GM19238 (cell line): ENCODE data around the gene SETBP1.
"Not testable (repeated sequence)": the region's sequence is repeated elsewhere in the genome, so short reads cannot be mapped to it uniquely, and the experiment has no call there.

Source experiments
- DNase-seq: peaks from one replicate; pipeline ENCODE4 v3.0.0; 2011; ENCODE audit warnings: low spot score; ENCODE audit not compliant: insufficient read length

The SETBP1 gene

DNA sequence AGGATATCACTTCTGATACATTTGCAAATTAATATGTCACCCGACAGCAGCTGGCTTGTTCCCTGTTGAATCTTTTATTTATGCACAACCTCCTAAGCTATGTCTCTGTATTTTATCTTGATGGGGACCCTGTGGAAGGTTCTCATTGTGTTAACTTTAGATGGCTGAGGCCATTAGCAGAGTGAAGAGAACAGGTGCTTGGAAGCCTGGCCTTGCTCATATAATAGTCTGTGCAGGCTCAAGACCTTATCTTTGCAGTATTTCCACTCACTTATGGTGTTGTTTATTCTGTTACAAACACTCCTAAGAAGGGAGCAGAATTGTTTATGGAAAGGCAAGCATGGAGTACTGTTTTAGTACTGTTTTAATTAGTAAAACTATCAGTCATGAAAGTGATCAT, 107.6 kb downstream of the SETBP1 start:
- no peak for DNase-seq

DNA sequence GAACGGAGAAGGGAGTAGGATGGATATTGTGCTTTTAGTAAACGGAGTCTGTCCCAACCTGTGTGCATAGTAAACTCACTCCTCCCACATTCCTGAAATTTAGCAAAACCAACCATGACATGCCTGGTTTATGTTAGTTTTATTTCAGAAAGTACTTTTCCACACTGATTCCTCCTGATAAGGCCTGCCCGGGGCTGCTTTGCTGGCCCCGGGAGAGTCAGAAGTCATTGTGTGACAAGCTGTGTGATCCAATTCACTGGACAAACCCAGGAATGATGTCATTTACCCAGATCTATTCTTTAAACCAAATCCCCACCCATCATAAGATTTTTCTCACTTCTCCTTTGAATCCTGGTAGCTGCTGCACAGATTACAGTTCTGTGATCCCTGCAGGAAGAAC, 109.0 kb downstream of the SETBP1 start:
- DNase-seq: no peak

- DNase-seq: no peak
These were observed 110.2 kb downstream of the SETBP1 start for GRCh38 chr18:44790860-44791259.

DNA sequence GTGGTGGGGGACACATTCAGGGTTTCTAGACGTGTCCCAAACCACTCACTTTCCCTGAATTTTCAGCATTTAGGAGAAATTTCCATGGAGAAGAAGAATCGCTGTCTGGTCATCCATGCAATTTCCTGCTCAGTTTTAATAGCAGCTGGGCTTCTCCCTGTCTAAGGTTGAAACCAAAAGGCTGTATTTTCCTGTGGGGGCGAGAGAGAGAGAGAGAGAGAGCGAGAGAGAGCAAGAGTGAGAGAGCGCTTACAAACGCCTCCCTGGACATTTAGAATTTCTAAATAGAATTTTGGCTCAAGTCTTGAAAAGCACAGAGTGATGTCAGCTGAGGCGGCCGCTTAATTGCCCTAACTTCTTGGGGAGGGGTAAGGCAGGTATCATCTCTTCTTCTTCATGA, 110.8 kb downstream of the SETBP1 start:
- no peak for DNase-seq

- no peak for DNase-seq
These were observed 111.9 kb downstream of the SETBP1 start for GRCh38 chr18:44792456-44793061.

DNA sequence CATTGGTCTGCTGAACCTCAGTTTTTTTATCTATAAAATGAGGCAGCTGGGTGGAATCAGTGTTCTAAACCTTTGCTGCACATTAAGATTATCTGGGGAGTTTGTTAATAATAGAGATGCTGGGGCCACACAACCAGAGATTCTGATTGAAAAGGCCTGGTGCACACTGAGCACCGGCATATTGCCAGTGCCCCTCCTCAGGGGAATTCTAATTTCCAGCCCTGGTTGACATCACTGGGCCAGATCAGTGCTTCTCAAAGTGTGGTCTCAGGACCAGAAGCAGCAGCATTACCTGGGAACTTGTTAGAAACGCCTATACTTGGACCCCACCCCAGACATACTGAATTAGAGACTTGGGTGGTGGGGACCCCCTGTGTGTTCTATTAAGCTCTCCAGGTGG, 112.5 kb downstream of the SETBP1 start:
- no peak for DNase-seq

GRCh38 chr18:44793685-44794084, 113.0 kb downstream of the SETBP1 start:
- no peak for DNase-seq

- DNase-seq: no peak
These were observed 114.6 kb downstream of the SETBP1 start for GRCh38 chr18:44795241-44795640.

DNA sequence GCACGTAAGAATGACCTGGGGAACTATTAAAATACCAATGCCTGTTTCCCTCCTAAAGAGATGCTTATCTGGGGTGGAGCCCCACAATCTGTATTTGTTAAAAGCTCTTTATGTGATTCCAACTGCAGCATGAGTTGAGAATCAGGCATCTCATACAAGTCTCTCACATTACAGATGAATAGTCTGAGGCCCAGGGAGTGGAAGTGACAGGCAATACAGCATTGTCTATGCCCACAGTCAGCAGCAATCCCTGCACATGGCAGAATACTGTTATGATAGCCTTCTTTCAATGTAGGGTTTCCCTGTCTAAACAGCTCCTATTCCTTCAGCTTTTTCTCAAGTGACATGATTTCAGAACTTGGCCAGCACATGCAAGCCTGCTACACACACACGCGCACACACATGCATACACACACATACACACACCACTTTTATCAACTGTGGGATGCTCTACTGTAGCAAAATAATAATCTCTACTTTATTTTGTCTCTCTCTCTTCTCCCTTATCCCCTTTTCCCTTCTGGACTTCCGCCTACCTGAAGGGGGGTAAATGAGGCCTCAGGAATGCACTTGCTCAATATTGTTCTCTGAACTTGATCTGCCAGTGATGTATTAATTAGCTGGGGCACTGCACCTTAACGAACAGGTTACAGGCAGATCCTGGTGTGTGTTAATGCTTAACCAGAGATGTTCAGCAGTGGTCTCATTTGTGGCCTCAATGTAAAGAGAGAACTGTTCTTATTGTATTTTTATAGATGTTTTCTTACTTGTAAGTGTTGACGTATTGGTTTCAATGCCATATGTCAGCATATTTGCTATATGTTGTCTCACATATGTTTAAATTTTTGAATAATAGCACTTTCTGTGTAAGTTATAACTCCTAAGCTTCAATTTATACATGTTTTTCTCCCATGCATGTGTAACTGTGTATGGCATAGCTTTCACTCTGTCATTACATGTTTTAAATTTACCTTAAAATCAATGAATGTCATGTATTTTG, 116.0 kb downstream of the SETBP1 start:
- DNase-seq: no peak

- no peak for DNase-seq
These were observed 117.9 kb downstream of the SETBP1 start for GRCh38 chr18:44798433-44799048.

- DNase-seq: no peak
These were observed 118.8 kb downstream of the SETBP1 start for GRCh38 chr18:44799382-44799906.

- DNase-seq: peak; percentile 25
These were observed 119.3 kb downstream of the SETBP1 start for GRCh38 chr18:44799907-44800421.

GRCh38 chr18:44800766-44801165, 120.1 kb downstream of the SETBP1 start:
- DNase-seq: not testable (repeated sequence)

GRCh38 chr18:44801781-44802180, 121.1 kb downstream of the SETBP1 start:
- DNase-seq: no peak

DNA sequence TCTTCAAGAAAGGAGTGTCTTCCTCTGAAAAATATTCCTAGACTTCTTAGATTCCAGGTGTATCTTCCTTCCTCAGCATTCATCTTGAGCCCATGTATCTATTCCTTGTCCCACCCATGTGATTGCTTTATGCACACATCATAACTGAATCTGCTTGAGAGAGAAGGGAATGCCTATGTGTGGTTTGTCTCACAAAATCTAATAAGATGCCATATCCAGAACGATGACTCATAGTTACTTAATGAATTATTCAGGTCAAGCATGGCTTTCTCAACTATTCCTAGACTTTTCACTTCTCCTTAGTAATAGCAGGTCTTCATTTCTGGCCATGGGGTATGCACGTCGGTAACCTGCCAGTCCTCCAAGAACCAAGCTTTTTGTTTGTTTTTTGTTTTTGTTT, 121.8 kb downstream of the SETBP1 start:
- no peak for DNase-seq

DNA sequence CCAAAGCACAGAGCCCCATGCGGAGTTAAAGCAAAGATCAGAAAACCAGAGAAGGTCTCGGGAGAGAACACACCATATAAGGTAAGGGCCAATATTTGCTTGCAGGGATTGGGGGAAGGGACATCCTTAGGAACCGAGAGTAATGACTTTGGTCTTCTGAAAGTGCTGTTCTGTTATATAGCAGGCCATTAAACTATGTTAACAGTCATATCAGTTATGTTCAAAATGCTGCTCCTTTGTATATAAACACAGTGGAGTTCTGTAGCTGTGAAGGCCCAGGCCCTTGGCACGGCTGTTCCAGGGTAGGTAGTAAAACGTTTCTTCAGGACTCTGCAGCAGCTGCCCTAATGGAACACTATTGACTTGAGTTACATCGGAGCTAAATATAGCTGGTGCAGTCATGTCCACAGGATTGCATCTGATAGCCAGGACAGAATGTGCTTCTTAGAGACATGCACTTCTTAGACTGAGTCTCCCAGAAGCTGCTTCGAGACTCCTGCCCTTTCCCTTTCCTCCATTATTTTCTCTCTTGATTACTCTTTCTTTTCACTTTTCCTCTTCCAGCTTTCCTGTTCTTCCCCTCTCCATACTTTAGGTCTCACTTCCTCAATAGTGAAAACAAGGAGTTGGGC, 122.4 kb downstream of the SETBP1 start:
- no peak for DNase-seq

- DNase-seq: no peak
These were observed 123.3 kb downstream of the SETBP1 start for GRCh38 chr18:44804033-44804432.

GRCh38 chr18:44805176-44805575, 124.5 kb downstream of the SETBP1 start:
- DNase-seq: no peak

GRCh38 chr18:44805643-44806042, 125.0 kb downstream of the SETBP1 start:
- no peak for DNase-seq

GRCh38 chr18:44807766-44808165, 127.1 kb downstream of the SETBP1 start:
- DNase-seq: no peak

- no peak for DNase-seq
These were observed 131.0 kb downstream of the SETBP1 start for GRCh38 chr18:44811572-44812125.
